H7 (cell line): ENCODE data around the gene NFS1. TPM values are rescaled to one million over a fixed set of nuclear protein-coding genes. Genes with fewer than 3 reads are reported as not detected.

Experiments
- DNase-seq: peaks from one replicate; pipeline ENCODE4 v3.0.0; 2012
- H3K27me3 ChIP-seq: 2 replicates; pipeline ENCODE4 v1.6.0; 2011; ENCODE audit warnings: mild to moderate bottlenecking, low read length; ENCODE audit not compliant: control insufficient read depth, insufficient read depth
- H3K36me3 ChIP-seq: replicated peaks from 2 replicates; pipeline ENCODE4 v1.5.1; 2011; ENCODE audit warnings: low read length; ENCODE audit not compliant: control insufficient read depth, insufficient read depth
- H3K4me3 ChIP-seq: 2 replicates; pipeline ENCODE4 v1.5.1; 2011; ENCODE audit warnings: low read depth, mild to moderate bottlenecking, control low read depth, low read length, moderate library complexity; ENCODE audit not compliant: insufficient read depth
- total RNA-seq: library from RNA; depleted of rRNA; stranded (reverse); fragments of >200 nt; shearing (Covaris generic); gene quantifications from 2 replicates; pipeline ENCODE4 v1.2.3, GENCODE V29; 2014

Gene NFS1
- total RNA-seq, 1 experiment from 2014 or later = 60.6 TPM

DNA sequence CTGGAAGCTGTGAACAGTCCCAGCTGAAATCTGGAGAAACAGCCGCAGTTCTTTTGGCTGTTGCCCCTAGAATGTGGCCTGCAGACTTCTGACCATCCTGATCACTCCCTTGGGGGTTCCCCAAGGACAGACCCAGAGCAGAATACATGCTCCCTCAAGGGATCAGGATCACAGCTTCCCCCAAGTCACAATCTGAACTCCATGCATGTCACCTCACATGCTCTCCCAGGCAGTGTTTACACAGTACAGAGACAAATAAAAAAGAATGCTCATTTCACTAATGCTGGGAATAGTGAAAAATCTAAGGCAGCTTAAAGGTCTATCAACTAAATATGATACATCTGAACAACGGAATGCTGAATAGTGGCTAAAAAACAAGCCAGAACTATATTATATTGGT, 63.1 kb downstream of the NFS1 start:
- Histone ChIP-seq H3K36me3 (peaks cover 13% of the 10 kb centered on the region), H3K4me3 (no peak overlapping the region), H3K27me3 (no peaks in the 10 kb centered on the region)
- no peak for DNase-seq

DNA sequence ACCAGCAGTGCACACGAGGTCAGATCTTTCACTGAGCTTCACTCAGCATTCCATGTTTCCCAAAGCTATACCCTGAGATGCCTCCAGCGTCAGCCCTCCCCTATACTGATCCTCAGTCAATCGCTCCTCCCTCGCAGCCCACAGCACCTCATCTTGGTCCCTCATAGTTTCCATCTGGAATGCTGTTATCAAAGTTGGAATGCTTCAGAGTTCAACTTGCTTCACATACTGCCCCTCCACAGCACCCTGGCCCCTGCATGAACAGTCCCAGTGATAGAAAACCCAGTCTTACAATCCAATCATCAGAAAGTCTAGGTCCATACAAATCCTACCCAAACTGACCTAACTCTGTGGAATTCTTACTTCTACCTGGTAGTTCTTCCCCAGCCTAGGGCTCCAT, 63.5 kb downstream of the NFS1 start:
- DNase-seq = no peak
- Histone ChIP-seq H3K36me3 (peaks cover 18% of the 10 kb centered on the region), H3K4me3 (no peak overlapping the region), H3K27me3 (no peaks in the 10 kb centered on the region)

DNA sequence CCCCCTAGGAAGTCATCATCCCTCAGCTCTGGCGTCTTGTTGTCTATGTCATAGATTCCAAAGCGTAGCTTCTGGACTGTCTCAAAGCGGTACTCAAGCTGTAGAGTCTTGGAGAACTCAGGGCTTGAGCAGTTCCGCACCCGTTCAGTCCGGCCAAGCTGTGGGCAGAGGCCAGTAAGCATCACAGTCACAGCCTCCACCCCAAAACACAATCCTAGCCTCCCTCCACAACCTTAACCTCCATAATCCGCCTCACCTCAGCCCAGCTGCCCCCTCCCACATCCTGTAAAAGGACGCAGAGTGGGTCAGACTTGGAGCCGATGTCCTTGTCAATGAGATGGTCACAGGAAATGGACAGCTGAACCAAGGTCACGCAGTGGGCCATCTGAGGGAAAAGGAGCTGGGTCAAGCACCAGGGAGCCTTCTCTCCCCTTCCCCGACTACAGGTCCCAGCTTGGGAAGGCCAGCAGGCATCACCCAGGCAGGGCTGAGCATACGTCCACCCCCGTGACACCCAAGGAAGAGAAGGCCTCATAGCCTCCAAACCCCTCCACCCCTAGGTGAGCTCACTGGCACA, 66.5 kb downstream of the NFS1 start:
- H3K27me3 ChIP-seq = no peaks in the 10 kb centered on the region

DNA sequence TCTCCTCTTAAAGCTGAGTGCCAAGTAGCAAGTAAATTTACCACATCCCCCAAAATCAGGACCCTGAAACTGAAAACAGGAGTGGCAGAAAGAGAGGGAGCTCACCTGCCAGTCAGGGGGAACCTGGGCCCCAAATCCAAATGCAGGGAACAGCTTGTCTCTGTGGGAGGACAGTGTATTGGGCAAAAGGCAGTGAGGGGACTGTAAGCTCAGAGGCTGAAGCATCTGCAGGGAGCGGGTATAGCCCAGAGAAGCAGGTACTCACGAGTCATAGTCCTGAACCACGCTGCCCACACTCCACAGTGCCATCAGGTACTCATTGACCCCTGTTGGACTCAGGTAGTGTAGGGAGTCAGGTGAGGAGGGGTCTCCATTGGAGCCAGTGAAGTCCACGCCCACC, 68.5 kb downstream of the NFS1 start:
- DNase-seq = no peak
- H3K4me3 ChIP-seq = no peak overlapping the region
- H3K36me3 ChIP-seq = peaks cover 42% of the 10 kb centered on the region

More for the DNA sequence above, 66.5 kb downstream of the NFS1 start:
- Histone ChIP-seq H3K4me3 (no peak overlapping the region), H3K36me3 (peaks cover 26% of the 10 kb centered on the region)
- DNase-seq = no peak

DNA sequence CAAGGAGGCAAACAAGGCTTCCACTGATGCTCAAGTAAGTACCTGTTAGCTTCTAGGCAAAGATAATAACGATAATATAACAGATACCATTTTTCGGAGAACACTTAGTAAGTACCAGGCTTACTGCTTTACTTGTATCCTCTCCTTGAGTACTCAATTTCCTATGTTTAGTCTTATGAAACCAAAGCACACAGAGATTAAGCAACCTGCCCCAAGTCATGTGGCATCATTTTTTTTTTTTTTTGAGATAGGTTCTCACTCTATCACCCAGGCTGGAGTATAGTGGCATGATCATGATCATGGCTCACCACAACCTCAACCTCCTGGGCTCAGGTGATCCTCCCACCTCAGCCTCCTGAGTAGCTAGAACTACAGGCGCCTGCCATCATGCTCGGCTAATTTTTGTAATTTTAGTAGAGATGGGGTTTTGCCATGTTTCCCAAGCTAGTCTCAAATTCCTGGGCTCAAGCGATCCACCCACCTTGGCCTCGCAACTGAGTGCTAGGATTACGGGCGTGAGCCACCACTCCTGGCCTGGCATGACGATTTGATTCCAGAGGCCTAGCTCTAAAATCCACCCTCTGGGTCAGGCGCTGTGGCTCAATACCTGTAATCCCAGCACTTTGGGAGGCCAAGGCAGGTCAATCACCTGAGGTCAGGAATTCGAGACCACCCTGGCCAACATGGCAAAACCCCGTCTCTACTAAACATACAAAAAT, 69.6 kb downstream of the NFS1 start:
- peaks cover 47% of the 10 kb centered on the region for H3K36me3 ChIP-seq
- no peak for DNase-seq
- no peaks in the 10 kb centered on the region for H3K27me3 ChIP-seq
- no peak overlapping the region for H3K4me3 ChIP-seq

More for the DNA sequence above, 68.5 kb downstream of the NFS1 start:
- no peaks in the 10 kb centered on the region for H3K27me3 ChIP-seq

DNA sequence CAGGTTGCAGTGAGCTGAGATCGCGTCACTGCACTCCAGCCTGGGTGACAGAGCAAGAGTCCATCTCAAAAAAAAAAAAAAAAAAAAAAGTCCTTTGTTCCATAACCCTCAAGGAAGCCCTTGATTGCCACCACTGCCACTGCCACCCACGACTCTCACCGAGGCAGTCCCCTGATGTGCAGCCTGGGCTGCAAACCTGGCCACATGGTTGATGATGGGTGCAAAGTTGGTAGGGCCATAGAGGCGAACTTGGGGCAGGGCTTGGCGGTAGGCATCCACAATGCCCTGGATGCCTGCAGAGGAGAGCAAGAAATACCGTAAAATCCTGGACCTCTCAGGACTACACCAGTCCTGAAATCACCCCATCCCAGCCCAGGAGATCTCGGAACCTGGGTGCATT, 72.0 kb downstream of the NFS1 start:
- Histone ChIP-seq H3K4me3 (no peak overlapping the region), H3K36me3 (peaks cover 41% of the 10 kb centered on the region), H3K27me3 (no peaks in the 10 kb centered on the region)
- DNase-seq = no peak

DNA sequence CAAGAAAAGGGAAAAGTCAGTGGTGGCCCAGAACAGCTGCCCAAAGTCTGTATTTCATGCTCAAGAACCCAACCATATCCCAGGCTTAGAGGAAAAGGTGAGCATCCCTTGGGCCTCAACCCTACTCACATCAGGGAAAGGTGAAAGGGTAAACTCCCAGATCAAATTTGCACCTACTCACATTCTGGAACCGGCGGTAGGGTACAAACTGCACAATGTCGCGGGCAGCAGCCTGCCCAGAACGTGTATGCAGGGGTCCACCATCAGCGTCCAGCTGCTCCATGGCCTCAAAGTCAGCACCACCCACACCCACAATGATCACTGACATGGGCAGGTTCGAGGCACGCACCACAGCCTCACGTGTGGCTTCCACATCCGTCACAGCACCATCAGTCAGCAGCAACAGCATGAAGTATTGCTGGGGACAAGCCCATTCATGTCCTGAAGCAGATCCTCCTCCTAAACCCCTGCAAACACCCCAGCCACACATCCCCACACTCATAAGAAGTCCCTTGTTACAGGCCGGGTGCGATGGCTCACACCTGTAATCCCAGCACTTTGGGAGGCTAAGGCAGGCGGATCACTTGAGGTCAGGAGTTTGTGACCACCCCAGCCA, 72.7 kb downstream of the NFS1 start:
- peaks cover 38% of the 10 kb centered on the region for H3K36me3 ChIP-seq
- no peak for DNase-seq
- no peaks in the 10 kb centered on the region for H3K27me3 ChIP-seq
- no peak overlapping the region for H3K4me3 ChIP-seq

DNA sequence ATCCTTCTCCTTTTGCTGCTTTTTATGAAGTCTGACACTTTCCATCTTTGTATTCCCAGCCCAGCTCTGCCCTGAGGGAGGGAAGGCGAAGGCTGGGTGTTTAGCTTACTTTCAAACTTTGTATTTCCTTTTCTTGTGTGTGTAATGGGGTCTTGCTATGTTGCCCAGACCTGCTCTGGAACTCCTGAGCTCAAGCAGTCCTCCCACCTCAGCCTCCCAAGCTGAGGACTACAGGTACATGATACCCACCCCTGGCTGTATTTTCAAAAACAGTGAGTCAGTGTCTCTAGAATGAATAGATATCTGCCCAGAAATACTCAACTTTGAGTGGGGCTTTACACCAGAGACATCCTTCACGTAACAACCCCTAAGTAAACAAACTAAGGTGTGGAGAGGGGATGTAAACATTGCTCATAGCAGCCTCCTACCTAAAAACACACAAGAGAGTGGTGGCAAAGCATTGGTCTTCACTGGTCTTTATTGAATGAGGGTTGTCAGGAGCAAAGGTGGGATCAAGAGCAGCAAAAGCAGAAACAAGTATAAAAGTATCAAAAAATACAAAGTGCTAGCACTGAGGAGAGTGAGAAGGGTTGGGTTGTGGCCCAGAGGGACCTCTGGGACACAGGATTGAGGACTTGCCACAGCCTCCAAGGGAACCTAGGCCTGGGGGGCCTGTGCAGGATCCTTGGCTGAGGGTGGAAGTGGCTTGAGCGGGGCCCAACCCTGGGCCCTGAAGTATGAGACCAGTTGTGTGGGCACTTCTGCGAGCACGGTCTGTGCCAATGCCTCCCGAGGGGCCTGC, 73.4 kb downstream of the NFS1 start:
- Histone ChIP-seq H3K36me3 (peaks cover 30% of the 10 kb centered on the region), H3K4me3 (no peak overlapping the region), H3K27me3 (no peaks in the 10 kb centered on the region)
- DNase-seq = no peak

DNA sequence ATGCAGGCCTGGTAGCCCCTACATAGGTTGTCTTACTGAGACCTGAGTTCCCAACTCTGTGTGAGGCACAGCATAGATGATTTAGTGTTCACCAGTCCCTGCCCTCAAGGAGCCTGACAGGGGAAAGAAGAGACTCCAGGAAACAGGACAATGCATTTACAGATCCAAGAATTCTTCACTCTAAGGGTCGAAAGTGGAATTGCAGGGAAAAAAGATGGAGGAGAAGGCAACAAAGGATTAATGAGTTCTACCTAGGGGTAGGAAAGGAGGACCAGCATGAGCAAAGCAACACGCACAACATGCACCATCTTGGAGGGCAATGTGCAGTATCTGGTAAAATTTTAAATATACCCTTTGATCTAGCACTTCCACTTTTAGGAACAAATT, 77.6 kb downstream of the NFS1 start:
- peak; percentile 57 for DNase-seq

DNA sequence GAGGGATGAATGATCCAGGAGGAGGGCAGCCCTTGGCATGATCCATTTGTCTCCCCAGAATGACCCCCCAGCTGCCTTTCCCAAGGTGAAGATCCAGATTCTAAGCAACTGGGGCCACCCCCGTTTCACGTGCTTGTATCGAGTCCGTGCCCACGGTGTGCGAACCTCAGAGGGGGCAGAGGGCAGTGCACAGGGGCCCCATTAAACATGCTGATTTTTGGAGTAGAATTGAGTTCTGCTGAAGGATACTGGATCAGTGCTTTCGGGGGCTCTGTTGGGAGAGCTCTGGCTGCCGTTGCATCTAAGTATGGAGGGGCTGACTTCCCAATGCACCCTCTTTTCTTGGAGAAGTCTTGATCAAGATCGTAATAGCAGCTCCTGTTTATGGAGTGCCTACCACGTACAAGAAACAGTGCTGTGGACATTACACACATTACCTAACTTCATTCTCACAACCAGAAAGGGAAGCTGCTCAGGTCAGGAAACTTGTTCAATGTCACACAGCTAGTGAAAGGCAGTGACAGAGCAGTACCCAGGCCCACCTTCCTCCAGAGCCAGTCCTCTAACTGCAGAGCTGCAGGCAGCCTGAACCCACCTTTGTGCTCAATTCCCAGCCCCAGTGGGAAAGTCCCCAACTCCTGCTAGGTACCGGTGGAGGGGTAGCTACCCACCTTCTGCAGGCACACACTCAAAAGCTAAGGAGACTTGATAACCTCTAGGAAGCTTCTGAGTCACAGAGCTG, 78.2 kb downstream of the NFS1 start:
- H3K27me3 ChIP-seq = peaks cover 18% of the 10 kb centered on the region
- DNase-seq = no peak
- H3K4me3 ChIP-seq = no peak overlapping the region
- H3K36me3 ChIP-seq = peaks cover 8% of the 10 kb centered on the region

More for the DNA sequence above, 77.6 kb downstream of the NFS1 start:
- no peak overlapping the region for H3K4me3 ChIP-seq
- peaks cover 14% of the 10 kb centered on the region for H3K36me3 ChIP-seq
- peaks cover 18% of the 10 kb centered on the region for H3K27me3 ChIP-seq

DNA sequence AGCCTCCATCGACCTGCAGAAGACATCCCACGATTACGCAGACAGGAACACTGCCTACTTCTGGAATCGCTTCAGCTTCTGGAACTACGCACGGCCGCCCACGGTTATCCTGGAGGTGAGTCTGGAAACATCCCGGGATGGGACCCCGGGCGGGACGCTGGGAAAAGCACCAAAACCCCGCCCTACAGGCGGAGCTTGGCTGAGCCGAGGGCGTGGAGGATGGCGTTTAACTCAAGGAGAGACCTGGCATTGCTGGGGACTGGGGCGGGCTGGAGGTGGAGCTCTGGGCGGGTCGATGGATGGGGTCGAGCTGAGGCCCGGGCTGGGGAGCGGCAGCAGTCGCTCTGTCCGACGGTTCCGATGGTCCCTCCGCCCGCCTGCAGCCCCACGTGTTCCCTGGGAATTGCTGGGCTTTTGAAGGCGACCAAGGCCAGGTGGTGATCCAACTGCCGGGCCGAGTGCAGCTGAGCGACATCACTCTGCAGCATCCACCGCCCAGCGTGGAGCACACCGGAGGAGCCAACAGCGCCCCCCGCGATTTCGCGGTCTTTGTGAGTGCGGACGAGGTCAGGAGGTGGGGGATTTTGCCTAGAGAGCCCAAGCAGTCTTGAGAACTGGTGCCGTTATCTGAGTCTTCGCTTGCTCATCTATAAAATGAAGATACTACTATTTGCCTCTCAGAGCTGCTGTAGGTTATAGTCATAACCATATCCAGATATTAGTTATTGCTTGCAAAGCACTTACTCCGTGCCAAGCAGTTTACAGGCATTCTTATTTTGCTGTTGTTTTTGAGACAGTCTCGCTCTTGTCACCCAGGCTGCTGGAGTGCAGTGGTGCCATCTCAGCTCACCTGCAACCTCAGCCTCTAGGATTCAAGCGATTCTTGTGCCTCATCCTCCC, 79.7 kb downstream of the NFS1 start:
- H3K4me3 ChIP-seq = peak overlapping the region; percentile 62
- peaks cover 21% of the 10 kb centered on the region for H3K27me3 ChIP-seq
- peak; percentile 96 for DNase-seq
- no peaks in the 10 kb centered on the region; the same call in 1 of the 2 replicates for H3K36me3 ChIP-seq

DNA sequence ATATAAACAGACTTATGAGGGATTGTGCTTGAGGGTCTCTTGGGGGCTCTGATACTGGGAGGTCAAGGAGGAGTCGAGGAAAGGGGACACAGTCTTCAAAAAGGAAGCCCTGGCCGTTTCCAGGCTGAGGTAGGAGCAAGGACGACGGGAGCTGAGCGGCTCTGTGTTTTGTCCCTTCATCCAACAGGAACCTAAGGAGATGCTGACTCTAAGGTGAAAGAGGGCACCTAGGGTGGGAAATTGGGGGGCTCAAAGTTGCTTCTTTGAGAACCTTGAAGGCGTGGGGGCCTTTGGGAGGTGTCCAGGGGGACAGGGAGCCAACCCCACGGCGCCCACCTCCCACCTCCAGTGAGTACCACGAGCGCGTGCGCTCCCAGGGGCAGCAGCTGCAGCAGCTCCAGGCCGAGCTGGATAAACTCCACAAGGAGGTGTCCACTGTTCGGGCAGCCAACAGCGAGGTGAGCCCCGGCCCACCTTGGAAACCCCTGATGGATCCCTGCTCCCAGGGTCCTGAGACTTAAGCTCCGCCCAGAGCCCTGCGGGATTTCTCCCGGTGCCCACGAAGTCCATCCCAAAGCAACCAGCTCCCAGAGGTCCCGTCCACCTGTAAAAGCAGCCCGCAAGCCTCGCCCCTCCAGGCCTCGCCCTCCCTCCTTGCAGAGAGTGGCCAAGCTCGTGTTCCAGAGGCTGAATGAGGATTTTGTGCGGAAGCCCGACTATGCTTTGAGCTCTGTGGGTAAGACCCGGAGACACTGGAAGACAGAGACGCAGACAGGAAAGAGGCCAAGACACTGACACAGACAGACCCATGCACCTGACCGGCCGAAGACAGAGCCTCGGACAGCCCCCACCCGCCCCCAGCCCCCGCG, 80.7 kb downstream of the NFS1 start:
- DNase-seq = peak; percentile 63
- no peaks in the 10 kb centered on the region; the same call in 1 of the 2 replicates for H3K36me3 ChIP-seq
- peak overlapping the region; percentile 62 for H3K4me3 ChIP-seq
- H3K27me3 ChIP-seq = peaks cover 22% of the 10 kb centered on the region
